HEK293 (cell line): Measurements from ENCODE around the gene PRKRA.

Experiments
- CTCF ChIA-PET: fragments of 350-600 bp; formaldehyde crosslinking; extraction: SDS; loops from one replicate; lab custom pipeline; 2021; ENCODE audit warnings: antibody characterized with exemption; lab: Yijun Ruan, JAX
- POLR2A ChIA-PET: fragments of 300-600 bp; formaldehyde crosslinking; extraction: SDS; loops from one replicate; lab custom pipeline; 2020; ENCODE audit warnings: antibody characterized with exemption, inconsistent platforms; lab: Yijun Ruan, JAX
- H3K27ac ChIP-seq: fragments of 200-500 bp; sonication (Bioruptor generic); 2 replicates; pipeline ENCODE4 v1.5.1; 2014; ENCODE audit warnings: low read depth, low read length, control low read depth, inconsistent platforms; ENCODE audit errors: extremely low read depth
- H3K36me3 ChIP-seq, 2 experiments: fragments of 200-500 bp in 1 of 2; sonication (Bioruptor generic) in 1 of 2; 1 replicate in 1 of 2; 2 replicates in 1 of 2; pipeline ENCODE4 v1.5.1; 2014 to 2017; ENCODE audit warnings: inconsistent platforms in 2 of 2, low read length in 2 of 2; ENCODE audit not compliant: control insufficient read depth in 2 of 2, insufficient read depth in 1 of 2
- H3K4me1 ChIP-seq: fragments of 200-500 bp; sonication (Bioruptor generic); 2 replicates; pipeline ENCODE4 v1.5.1; 2014; ENCODE audit warnings: mild to moderate bottlenecking, low read length, inconsistent platforms; ENCODE audit not compliant: control insufficient read depth, insufficient read depth
- H3K4me3 ChIP-seq: 2 replicates; pipeline ENCODE4 v1.5.1; 2011; ENCODE audit warnings: low read depth, mild to moderate bottlenecking, control low read depth, low read length, moderate library complexity
- H3K9me3 ChIP-seq: fragments of 200-500 bp; sonication (Bioruptor generic); 2 replicates; pipeline ENCODE4 v1.5.1; 2014; ENCODE audit warnings: low read depth, low read length, inconsistent platforms; ENCODE audit not compliant: control insufficient read depth, insufficient read depth
- GLIS1 ChIP-seq: fragments of 450-650 bp; formaldehyde crosslinking; IDR thresholded peaks from 2 replicates; pipeline ENCODE4 v1.5.1; 2016; ENCODE audit warnings: missing biosample characterization, missing genetic modification characterization
- HOXA7 ChIP-seq: sonication (generic); formaldehyde crosslinking; IDR thresholded peaks from 2 replicates; pipeline ENCODE4 v1.8.1; 2022; ENCODE audit warnings: missing genetic modification reagents, borderline replicate concordance
- KLF10 ChIP-seq: fragments of 450-650 bp; IDR thresholded peaks from 2 replicates; pipeline ENCODE4 v1.5.1; 2018; ENCODE audit warnings: missing biosample characterization, mild to moderate bottlenecking, missing genetic modification characterization
- KLF7 ChIP-seq: fragments of 450-650 bp; formaldehyde crosslinking; IDR thresholded peaks from 2 replicates; pipeline ENCODE4 v1.5.1; 2016; ENCODE audit warnings: missing biosample characterization, missing genetic modification characterization, borderline replicate concordance
- KLF8 ChIP-seq: fragments of 450-650 bp; formaldehyde crosslinking; IDR thresholded peaks from 2 replicates; pipeline ENCODE4 v1.5.1; 2016; ENCODE audit warnings: missing biosample characterization, missing genetic modification characterization
- KLF9 ChIP-seq: fragments of 450-650 bp; formaldehyde crosslinking; IDR thresholded peaks from 2 replicates; pipeline ENCODE4 v1.5.1; 2016; ENCODE audit warnings: missing biosample characterization, missing genetic modification characterization, low read depth
- PRDM1 ChIP-seq: fragments of 450-650 bp; formaldehyde crosslinking; IDR thresholded peaks from 2 replicates; pipeline ENCODE4; 2016; ENCODE audit warnings: missing biosample characterization, missing genetic modification characterization
- REPIN1 ChIP-seq: fragments of 450-650 bp; formaldehyde crosslinking; IDR thresholded peaks from 2 replicates; pipeline ENCODE4 v1.5.1; 2017; ENCODE audit warnings: missing biosample characterization, missing genetic modification characterization, low read depth
- SETDB1 ChIP-seq: IDR thresholded peaks from one replicate; pipeline ENCODE4 v1.6.1; 2017; ENCODE audit warnings: mild to moderate bottlenecking, low read length, moderate library complexity, mixed read lengths; ENCODE audit not compliant: insufficient read length
- ZEB2 ChIP-seq: fragments of 450-650 bp; formaldehyde crosslinking; IDR thresholded peaks from 2 replicates; pipeline ENCODE4 v1.5.1; 2016; ENCODE audit warnings: missing biosample characterization, missing genetic modification characterization
- ZIC2 ChIP-seq: fragments of 450-650 bp; formaldehyde crosslinking; IDR thresholded peaks from 2 replicates; pipeline ENCODE4 v1.5.1; 2016; ENCODE audit warnings: missing biosample characterization, missing genetic modification characterization
- ZNF121 ChIP-seq: fragments of 450-650 bp; formaldehyde crosslinking; IDR thresholded peaks from 2 replicates; pipeline ENCODE4 v1.5.1; 2016; ENCODE audit warnings: missing biosample characterization, missing genetic modification characterization
- ZNF214 ChIP-seq: fragments of 450-650 bp; formaldehyde crosslinking; IDR thresholded peaks from 2 replicates; pipeline ENCODE4 v1.5.1; 2017; ENCODE audit warnings: missing biosample characterization, mild to moderate bottlenecking, missing genetic modification characterization, borderline replicate concordance
- ZNF223 ChIP-seq: fragments of 450-650 bp; formaldehyde crosslinking; IDR thresholded peaks from 2 replicates; pipeline ENCODE4 v1.5.1; 2016; ENCODE audit warnings: missing biosample characterization, missing genetic modification characterization
- ZNF350 ChIP-seq: fragments of 450-650 bp; formaldehyde crosslinking; IDR thresholded peaks from 2 replicates; pipeline ENCODE4 v1.5.0; 2017; ENCODE audit warnings: missing biosample characterization, mild to moderate bottlenecking, missing genetic modification characterization
- ZNF426 ChIP-seq: fragments of 450-650 bp; formaldehyde crosslinking; IDR thresholded peaks from 2 replicates; pipeline ENCODE4 v1.5.1; 2017; ENCODE audit warnings: missing biosample characterization, missing genetic modification characterization, mild to moderate bottlenecking, inconsistent platforms, moderate library complexity
- ZNF658 ChIP-seq: fragments of 450-650 bp; formaldehyde crosslinking; IDR thresholded peaks from 2 replicates; pipeline ENCODE4; 2016; ENCODE audit warnings: missing biosample characterization, missing genetic modification characterization
- TF ChIP-seq, protein P1 (sequence below): fragments of 450-650 bp; formaldehyde crosslinking; IDR thresholded peaks from 2 replicates; pipeline ENCODE4 v1.5.1; 2016; ENCODE audit warnings: missing biosample characterization, missing genetic modification characterization
- TF ChIP-seq, protein P2 (sequence below): fragments of 450-650 bp; formaldehyde crosslinking; IDR thresholded peaks from 2 replicates; pipeline ENCODE4 v1.5.1; 2017; ENCODE audit warnings: missing biosample characterization, missing genetic modification characterization
- TF ChIP-seq, protein P3 (sequence below): fragments of 450-650 bp; formaldehyde crosslinking; IDR thresholded peaks from 2 replicates; pipeline ENCODE4 v1.5.1; 2016; ENCODE audit warnings: missing biosample characterization, missing genetic modification characterization, borderline replicate concordance

The PRKRA gene

GRCh38 chr2:178394859-178395258 is 56.1 kb downstream of the PRKRA start:
- Histone ChIP-seq H3K9me3 (no peaks in the 10 kb centered on the region), H3K4me1 (no peaks in the 10 kb centered on the region), H3K27ac (no peak overlapping the region), H3K4me3 (no peak overlapping the region)
- POLR2A ChIA-PET: interaction anchor here (1.2 to 1.5 kb wide), 3 partner anchors 10 to 56 kb away, joined by 3 to 8 read pairs (median 3); partner anchors contain the start of genes PJVK and PRKRA
- CTCF ChIA-PET: interaction anchor here (0.5 to 6.5 kb wide), 14 partner anchors 10 to 411 kb away, joined by 3 to 61 read pairs (median 4); partner anchors contain the start of gene RBM45
- TF ChIP-seq, protein P1, sequence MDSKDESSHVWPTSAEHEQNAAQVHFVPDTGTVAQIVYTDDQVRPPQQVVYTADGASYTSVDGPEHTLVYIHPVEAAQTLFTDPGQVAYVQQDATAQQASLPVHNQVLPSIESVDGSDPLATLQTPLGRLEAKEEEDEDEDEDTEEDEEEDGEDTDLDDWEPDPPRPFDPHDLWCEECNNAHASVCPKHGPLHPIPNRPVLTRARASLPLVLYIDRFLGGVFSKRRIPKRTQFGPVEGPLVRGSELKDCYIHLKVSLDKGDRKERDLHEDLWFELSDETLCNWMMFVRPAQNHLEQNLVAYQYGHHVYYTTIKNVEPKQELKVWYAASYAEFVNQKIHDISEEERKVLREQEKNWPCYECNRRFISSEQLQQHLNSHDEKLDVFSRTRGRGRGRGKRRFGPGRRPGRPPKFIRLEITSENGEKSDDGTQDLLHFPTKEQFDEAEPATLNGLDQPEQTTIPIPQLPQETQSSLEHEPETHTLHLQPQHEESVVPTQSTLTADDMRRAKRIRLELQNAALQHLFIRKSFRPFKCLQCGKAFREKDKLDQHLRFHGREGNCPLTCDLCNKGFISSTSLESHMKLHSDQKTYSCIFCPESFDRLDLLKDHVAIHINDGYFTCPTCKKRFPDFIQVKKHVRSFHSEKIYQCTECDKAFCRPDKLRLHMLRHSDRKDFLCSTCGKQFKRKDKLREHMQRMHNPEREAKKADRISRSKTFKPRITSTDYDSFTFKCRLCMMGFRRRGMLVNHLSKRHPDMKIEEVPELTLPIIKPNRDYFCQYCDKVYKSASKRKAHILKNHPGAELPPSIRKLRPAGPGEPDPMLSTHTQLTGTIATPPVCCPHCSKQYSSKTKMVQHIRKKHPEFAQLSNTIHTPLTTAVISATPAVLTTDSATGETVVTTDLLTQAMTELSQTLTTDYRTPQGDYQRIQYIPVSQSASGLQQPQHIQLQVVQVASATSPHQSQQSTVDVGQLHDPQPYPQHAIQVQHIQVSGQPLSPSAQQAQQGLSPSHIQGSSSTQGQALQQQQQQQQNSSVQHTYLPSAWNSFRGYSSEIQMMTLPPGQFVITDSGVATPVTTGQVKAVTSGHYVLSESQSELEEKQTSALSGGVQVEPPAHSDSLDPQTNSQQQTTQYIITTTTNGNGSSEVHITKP (tag by site-specific recombination): peak; percentile 78
- TF ChIP-seq ZNF658 (tag by site-specific recombination) (no peak), ZNF426 (no peak), ZNF121 (tag by site-specific recombination) (no peak)
- TF ChIP-seq, all 188 proteins: peak for 1
- peaks cover 0 to 5% of the 10 kb centered on the region in 2 experiments; a peak in 1 of 3 replicates for H3K36me3 ChIP-seq

DNA sequence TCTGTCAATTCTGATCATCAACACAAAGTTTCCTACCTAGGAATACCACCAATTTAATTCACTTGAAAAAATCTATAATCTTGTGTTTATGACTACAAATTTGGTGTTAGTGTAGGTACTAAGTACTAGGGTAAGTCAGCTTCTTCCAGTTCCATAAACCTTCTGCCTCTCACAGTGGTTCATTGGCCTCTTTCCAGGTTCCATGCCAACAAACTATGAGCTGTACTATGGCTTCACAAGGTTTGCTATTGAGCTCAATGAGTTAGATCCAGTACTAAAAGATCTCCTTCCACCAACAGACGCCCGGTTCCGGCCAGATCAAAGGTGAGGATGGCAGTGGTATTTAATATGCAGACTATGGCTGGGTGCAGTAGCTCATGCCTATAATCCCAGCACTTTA is 58.8 kb downstream of the PRKRA start:
- ChIA-PET CTCF (interaction anchor here (1.0 to 1.6 kb wide), 3 partner anchors 10 to 27 kb away, joined by 3 read pairs; no protein-coding TSS in a partner anchor), POLR2A (no interaction called here)
- no peak overlapping the region for H3K27ac ChIP-seq
- no peaks in the 10 kb centered on the region for H3K9me3 ChIP-seq
- no peak overlapping the region for H3K4me3 ChIP-seq
- H3K36me3 ChIP-seq: peaks cover 0 to 21% of the 10 kb centered on the region in 2 experiments; a peak in 1 of 3 replicates
- no peaks in the 10 kb centered on the region for H3K4me1 ChIP-seq
- TF ChIP-seq HOXA7 (CRISPR knock-in tag) (no peak), GLIS1 (no peak), KLF10 (tag by site-specific recombination) (no peak), ZEB2 (tag by site-specific recombination) (no peak), ZNF214 (tag by site-specific recombination) (no peak), SETDB1 (no peak), PRDM1 (tag by site-specific recombination) (no peak), ZIC2 (tag by site-specific recombination) (no peak), KLF9 (tag by site-specific recombination) (no peak), ZNF350 (tag by site-specific recombination) (no peak), KLF7 (tag by site-specific recombination) (no peak), ZNF223 (tag by site-specific recombination) (no peak), KLF8 (tag by site-specific recombination) (no peak), REPIN1 (tag by site-specific recombination) (no peak)
- TF ChIP-seq, protein P2, sequence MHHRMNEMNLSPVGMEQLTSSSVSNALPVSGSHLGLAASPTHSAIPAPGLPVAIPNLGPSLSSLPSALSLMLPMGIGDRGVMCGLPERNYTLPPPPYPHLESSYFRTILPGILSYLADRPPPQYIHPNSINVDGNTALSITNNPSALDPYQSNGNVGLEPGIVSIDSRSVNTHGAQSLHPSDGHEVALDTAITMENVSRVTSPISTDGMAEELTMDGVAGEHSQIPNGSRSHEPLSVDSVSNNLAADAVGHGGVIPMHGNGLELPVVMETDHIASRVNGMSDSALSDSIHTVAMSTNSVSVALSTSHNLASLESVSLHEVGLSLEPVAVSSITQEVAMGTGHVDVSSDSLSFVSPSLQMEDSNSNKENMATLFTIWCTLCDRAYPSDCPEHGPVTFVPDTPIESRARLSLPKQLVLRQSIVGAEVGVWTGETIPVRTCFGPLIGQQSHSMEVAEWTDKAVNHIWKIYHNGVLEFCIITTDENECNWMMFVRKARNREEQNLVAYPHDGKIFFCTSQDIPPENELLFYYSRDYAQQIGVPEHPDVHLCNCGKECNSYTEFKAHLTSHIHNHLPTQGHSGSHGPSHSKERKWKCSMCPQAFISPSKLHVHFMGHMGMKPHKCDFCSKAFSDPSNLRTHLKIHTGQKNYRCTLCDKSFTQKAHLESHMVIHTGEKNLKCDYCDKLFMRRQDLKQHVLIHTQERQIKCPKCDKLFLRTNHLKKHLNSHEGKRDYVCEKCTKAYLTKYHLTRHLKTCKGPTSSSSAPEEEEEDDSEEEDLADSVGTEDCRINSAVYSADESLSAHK: no peak
- TF ChIP-seq, protein P3, sequence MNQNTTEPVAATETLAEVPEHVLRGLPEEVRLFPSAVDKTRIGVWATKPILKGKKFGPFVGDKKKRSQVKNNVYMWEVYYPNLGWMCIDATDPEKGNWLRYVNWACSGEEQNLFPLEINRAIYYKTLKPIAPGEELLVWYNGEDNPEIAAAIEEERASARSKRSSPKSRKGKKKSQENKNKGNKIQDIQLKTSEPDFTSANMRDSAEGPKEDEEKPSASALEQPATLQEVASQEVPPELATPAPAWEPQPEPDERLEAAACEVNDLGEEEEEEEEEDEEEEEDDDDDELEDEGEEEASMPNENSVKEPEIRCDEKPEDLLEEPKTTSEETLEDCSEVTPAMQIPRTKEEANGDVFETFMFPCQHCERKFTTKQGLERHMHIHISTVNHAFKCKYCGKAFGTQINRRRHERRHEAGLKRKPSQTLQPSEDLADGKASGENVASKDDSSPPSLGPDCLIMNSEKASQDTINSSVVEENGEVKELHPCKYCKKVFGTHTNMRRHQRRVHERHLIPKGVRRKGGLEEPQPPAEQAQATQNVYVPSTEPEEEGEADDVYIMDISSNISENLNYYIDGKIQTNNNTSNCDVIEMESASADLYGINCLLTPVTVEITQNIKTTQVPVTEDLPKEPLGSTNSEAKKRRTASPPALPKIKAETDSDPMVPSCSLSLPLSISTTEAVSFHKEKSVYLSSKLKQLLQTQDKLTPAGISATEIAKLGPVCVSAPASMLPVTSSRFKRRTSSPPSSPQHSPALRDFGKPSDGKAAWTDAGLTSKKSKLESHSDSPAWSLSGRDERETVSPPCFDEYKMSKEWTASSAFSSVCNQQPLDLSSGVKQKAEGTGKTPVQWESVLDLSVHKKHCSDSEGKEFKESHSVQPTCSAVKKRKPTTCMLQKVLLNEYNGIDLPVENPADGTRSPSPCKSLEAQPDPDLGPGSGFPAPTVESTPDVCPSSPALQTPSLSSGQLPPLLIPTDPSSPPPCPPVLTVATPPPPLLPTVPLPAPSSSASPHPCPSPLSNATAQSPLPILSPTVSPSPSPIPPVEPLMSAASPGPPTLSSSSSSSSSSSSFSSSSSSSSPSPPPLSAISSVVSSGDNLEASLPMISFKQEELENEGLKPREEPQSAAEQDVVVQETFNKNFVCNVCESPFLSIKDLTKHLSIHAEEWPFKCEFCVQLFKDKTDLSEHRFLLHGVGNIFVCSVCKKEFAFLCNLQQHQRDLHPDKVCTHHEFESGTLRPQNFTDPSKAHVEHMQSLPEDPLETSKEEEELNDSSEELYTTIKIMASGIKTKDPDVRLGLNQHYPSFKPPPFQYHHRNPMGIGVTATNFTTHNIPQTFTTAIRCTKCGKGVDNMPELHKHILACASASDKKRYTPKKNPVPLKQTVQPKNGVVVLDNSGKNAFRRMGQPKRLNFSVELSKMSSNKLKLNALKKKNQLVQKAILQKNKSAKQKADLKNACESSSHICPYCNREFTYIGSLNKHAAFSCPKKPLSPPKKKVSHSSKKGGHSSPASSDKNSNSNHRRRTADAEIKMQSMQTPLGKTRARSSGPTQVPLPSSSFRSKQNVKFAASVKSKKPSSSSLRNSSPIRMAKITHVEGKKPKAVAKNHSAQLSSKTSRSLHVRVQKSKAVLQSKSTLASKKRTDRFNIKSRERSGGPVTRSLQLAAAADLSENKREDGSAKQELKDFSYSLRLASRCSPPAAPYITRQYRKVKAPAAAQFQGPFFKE (tag by site-specific recombination): no peak
